GM10248 (cell line): ENCODE data around the gene GMPR2.

Source experiments
- CTCF ChIA-PET: fragments of 300-600 bp; sonication (Branson Sonifier 250); formaldehyde crosslinking; extraction: SDS; loops from one replicate; lab custom pipeline; 2021; ENCODE audit warnings: antibody characterized with exemption; lab: Yijun Ruan, JAX
- POLR2A ChIA-PET: fragments of 350-650 bp; sonication (Branson Sonifier 250); formaldehyde crosslinking; extraction: SDS; loops from one replicate; lab custom pipeline; 2020; ENCODE audit warnings: antibody characterized with exemption; lab: Yijun Ruan, JAX
- DNase-seq: peaks from one replicate; pipeline ENCODE4 v3.0.0; 2012; ENCODE audit errors: extremely low spot score
- CTCF ChIP-seq: IDR thresholded peaks from 2 replicates; pipeline ENCODE4 v1.5.1; 2012; ENCODE audit warnings: mild to moderate bottlenecking, low read depth; ENCODE audit errors: extremely low read depth, missing control alignments, control extremely low read depth

Gene GMPR2

GRCh38 chr14:24234095-24235005 lies 1.6 kb downstream of the GMPR2 start:
- no peak for DNase-seq
- ChIA-PET POLR2A (no interaction called here), CTCF (interaction anchor here (0.8 to 7.5 kb wide), 15 partner anchors 7 to 204 kb away, joined by 3 to 56 read pairs (median 4); partner anchors contain the start of genes CHMP4A, CIDEB, DHRS1 and IRF9)
- no peak for TF ChIP-seq CTCF

- POLR2A ChIA-PET: no interaction called here
- TF ChIP-seq CTCF: no peak
- CTCF ChIA-PET: interaction anchor here (0.9 to 7.5 kb wide), 16 partner anchors 10 to 202 kb away, joined by 3 to 56 read pairs (median 4); partner anchors contain the start of genes CHMP4A, CIDEB, DHRS1 and IRF9
- no peak for DNase-seq
Observed at GRCh38 chr14:24235804-24236688, 3.3 kb downstream of the GMPR2 start.

- ChIA-PET CTCF (interaction anchor here (1.0 to 7.5 kb wide), 7 partner anchors 9 to 71 kb away, joined by 3 to 56 read pairs (median 14); partner anchors contain the start of genes CHMP4A, CIDEB, DHRS1 and MDP1), POLR2A (no interaction called here)
- TF ChIP-seq CTCF: no peak
- no peak for DNase-seq
Observed at GRCh38 chr14:24236689-24237462, 4.1 kb downstream of the GMPR2 start.

GRCh38 chr14:24237463-24237955 lies 4.8 kb downstream of the GMPR2 start:
- CTCF ChIA-PET: interaction anchor here (1.4 to 7.5 kb wide), 8 partner anchors 18 to 195 kb away, joined by 4 to 56 read pairs (median 12); partner anchors contain the start of genes CHMP4A, CIDEB, DHRS1 and MDP1
- no peak for DNase-seq
- TF ChIP-seq CTCF: no peak
- POLR2A ChIA-PET: interaction anchor here (0.7 to 0.9 kb wide), 2 partner anchors 11 to 24 kb away, joined by 3 to 5 read pairs; partner anchors contain the start of gene CHMP4A

GRCh38 chr14:24238123-24238522 lies 5.4 kb downstream of the GMPR2 start:
- CTCF ChIA-PET: interaction anchor here (1.4 to 7.5 kb wide), 8 partner anchors 19 to 194 kb away, joined by 4 to 56 read pairs (median 12); partner anchors contain the start of genes CHMP4A, CIDEB, DHRS1 and MDP1
- POLR2A ChIA-PET: interaction anchor here (0.7 to 0.9 kb wide), 2 partner anchors 10 to 25 kb away, joined by 3 to 5 read pairs; partner anchors contain the start of gene CHMP4A
- DNase-seq: no peak
- no peak for TF ChIP-seq CTCF
